Mesothelial cell of epicardium (in vitro differentiated cells): Measurements from ENCODE around the gene CHCHD3. TPM values are rescaled to one million over a fixed set of nuclear protein-coding genes. Genes with fewer than 3 reads are reported as not detected.

Source experiments
- DNase-seq, 2 experiments: peaks; one replicate each; pipeline ENCODE4 v3.0.0; 2021; ENCODE audit warnings: low spot score in 2 of 2; ENCODE audit not compliant: unreplicated experiment in 2 of 2
- H3K27ac Mint-ChIP-seq: 2 replicates; pipeline ENCODE4 v1.8.0; 2021; ENCODE audit warnings: mixed read lengths
- H3K27me3 Mint-ChIP-seq: 2 replicates; pipeline ENCODE4 v1.8.0; 2021; ENCODE audit warnings: low read depth, mixed read lengths
- H3K36me3 Mint-ChIP-seq: 2 replicates; pipeline ENCODE4 v1.8.0; 2021; ENCODE audit warnings: mixed read lengths
- H3K4me1 Mint-ChIP-seq: 2 replicates; pipeline ENCODE4 v1.8.0; 2021; ENCODE audit warnings: mixed read lengths
- H3K4me3 Mint-ChIP-seq: 2 replicates; pipeline ENCODE4 v1.8.0; 2021; ENCODE audit warnings: mild to moderate bottlenecking, moderate library complexity, mixed read lengths
- H3K9me3 Mint-ChIP-seq: 2 replicates; pipeline ENCODE4 v1.8.0; 2021; ENCODE audit warnings: mixed read lengths
- CTCF ChIP-seq: fragments of 200-600 bp; sonication (generic); IDR thresholded peaks from one replicate; pipeline ENCODE4 v1.5.0; 2021; ENCODE audit warnings: antibody characterized with exemption; ENCODE audit not compliant: unreplicated experiment
- total RNA-seq: library from RNA; stranded (reverse); gene quantifications from 3 replicates; pipeline ENCODE4 v1.2.1, GENCODE V29; 2021

Gene CHCHD3
- total RNA-seq, 1 donor from 2014 or later = 54.3 TPM

- peaks cover 18% of the 10 kb centered on the region for H3K9me3 Mint-ChIP-seq
- TF ChIP-seq CTCF = no peak
- no peak overlapping the region for H3K4me3 Mint-ChIP-seq
- no peak overlapping the region for H3K27ac Mint-ChIP-seq
- H3K4me1 Mint-ChIP-seq = no peaks in the 10 kb centered on the region
- no peaks in the 10 kb centered on the region for H3K36me3 Mint-ChIP-seq
- DNase-seq = no peak
- peaks cover 7% of the 10 kb centered on the region for H3K27me3 Mint-ChIP-seq
These were observed 311.8 kb downstream of the CHCHD3 start for GRCh38 chr7:132770055-132770454.

DNA sequence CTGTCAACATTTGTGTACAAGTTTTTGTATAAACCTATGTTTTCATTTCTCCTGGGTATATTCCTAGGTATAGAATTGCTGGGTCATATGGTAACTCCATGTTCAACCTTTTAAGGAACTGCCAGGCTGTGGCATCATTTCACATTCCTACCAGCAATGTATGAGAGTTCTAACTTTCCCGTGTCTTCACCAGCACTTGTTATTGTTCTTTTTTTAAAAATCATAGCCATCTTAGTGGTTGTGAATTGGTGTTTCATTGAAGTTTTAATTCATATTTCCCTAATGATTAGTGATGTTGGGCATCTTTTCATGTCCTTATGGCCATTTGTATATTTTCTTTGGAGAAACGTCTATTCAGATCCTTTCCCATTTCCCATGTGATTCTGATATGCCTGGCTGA lies 312.6 kb downstream of the CHCHD3 start:
- H3K4me3 Mint-ChIP-seq = no peak overlapping the region
- H3K36me3 Mint-ChIP-seq = no peaks in the 10 kb centered on the region
- DNase-seq = no peak
- H3K27ac Mint-ChIP-seq = no peak overlapping the region
- H3K27me3 Mint-ChIP-seq = peaks cover 11% of the 10 kb centered on the region
- no peak for TF ChIP-seq CTCF
- H3K9me3 Mint-ChIP-seq = peaks cover 18% of the 10 kb centered on the region
- H3K4me1 Mint-ChIP-seq = no peaks in the 10 kb centered on the region

- Mint-ChIP-seq H3K36me3 (no peaks in the 10 kb centered on the region), H3K27ac (no peak overlapping the region), H3K4me1 (no peaks in the 10 kb centered on the region), H3K9me3 (peaks cover 18% of the 10 kb centered on the region), H3K4me3 (no peak overlapping the region), H3K27me3 (peaks cover 13% of the 10 kb centered on the region)
- no peak for DNase-seq
- TF ChIP-seq CTCF = no peak
These were observed 313.8 kb downstream of the CHCHD3 start for GRCh38 chr7:132768099-132768498.

DNA sequence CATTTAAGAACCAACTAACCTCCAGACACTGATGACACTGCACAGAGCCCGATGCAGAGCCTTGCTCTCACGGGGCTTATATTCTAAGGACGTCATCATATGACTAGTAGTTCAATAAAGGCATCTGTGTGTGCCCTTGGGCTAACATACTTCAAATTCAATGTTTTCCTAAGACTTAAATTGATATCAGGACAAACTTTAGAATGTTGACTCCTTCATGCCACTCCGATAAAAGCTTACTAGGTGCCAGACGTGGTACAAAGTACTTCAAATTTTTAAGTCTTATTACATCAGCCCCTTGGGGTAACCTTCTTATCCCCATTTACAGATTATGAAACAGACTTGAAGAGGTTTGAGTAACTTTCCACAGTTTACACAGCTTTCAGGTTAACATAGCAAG lies 314.5 kb downstream of the CHCHD3 start:
- Mint-ChIP-seq H3K36me3 (no peaks in the 10 kb centered on the region), H3K27ac (no peak overlapping the region), H3K4me3 (no peak overlapping the region), H3K4me1 (no peaks in the 10 kb centered on the region), H3K27me3 (peaks cover 16% of the 10 kb centered on the region), H3K9me3 (peaks cover 18% of the 10 kb centered on the region)
- DNase-seq = no peak
- TF ChIP-seq CTCF = no peak

DNA sequence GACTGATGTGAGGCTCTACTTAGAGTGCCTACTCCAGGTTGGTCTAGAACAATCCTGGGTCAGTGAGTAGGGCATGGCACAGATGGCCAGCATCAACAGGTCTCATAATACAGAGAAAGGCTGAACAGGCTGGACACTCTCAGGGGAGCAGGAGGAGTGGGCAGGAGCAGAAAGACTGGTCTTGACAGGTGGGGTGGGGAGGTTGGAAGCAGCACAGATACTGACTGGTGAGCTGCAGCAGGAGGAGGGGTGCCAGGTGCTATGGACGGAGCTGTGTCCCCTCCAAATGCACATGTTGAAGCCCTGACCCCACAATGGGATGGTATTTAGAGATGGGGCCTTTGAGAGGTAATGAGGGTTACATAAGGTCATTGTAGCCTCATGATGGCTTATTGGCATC lies 315.2 kb downstream of the CHCHD3 start:
- H3K4me1 Mint-ChIP-seq = no peaks in the 10 kb centered on the region
- no peak for DNase-seq
- peaks cover 18% of the 10 kb centered on the region for H3K9me3 Mint-ChIP-seq
- TF ChIP-seq CTCF = no peak
- no peaks in the 10 kb centered on the region for H3K36me3 Mint-ChIP-seq
- no peak overlapping the region for H3K27ac Mint-ChIP-seq
- H3K4me3 Mint-ChIP-seq = no peak overlapping the region
- peaks cover 16% of the 10 kb centered on the region for H3K27me3 Mint-ChIP-seq

- Mint-ChIP-seq H3K9me3 (peaks cover 18% of the 10 kb centered on the region), H3K27me3 (peaks cover 16% of the 10 kb centered on the region), H3K4me1 (no peaks in the 10 kb centered on the region), H3K36me3 (no peaks in the 10 kb centered on the region), H3K27ac (no peak overlapping the region), H3K4me3 (no peak overlapping the region)
- no peak for TF ChIP-seq CTCF
- no peak for DNase-seq
These were observed 316.0 kb downstream of the CHCHD3 start for GRCh38 chr7:132765861-132766260.
